Esophagus squamous epithelium (tissue), 4 donors: Measurements from ENCODE around the gene TMTC2.

Experiments
- POLR2A ChIP-seq, 4 donors: fragments of 450-650 bp; IDR thresholded peaks; one replicate each; pipeline ENCODE4 v1.6.1; 2017; ENCODE audit warnings: antibody characterized with exemption in 4 of 4, mild to moderate bottlenecking in 4 of 4, moderate library complexity in 3 of 4
- TF ChIP-seq, protein P1 (sequence below), 6 experiments: fragments of 450-650 bp in 4 of 6; fragments of 200-600 bp in 2 of 6; sonication (generic) in 2 of 6; IDR thresholded peaks; one replicate each; pipeline ENCODE4 v1.5.1; 2016 to 2019; ENCODE audit warnings: antibody characterized with exemption in 6 of 6, mild to moderate bottlenecking in 4 of 6, moderate library complexity in 4 of 6

DNA sequence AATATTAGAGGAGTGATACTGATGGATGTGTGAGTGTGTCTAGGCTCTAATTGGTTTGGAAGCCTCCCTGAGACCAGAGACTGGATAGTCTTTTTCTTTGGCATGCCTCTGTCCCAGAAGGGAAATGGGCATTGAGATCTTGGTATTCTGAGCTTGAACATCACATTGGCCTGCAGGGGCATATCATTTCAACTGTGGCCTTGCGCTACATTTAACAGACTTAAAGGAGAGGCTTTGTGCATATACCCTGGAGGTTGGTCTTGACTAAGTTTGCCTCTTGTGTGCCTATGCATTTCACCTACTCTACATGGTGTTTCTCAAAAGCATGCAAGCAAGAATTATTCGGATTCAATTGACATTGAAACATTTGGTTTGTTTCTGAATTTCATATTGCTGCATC lies 185.4 kb downstream of the TMTC2 start:
- TF ChIP-seq, protein P1, sequence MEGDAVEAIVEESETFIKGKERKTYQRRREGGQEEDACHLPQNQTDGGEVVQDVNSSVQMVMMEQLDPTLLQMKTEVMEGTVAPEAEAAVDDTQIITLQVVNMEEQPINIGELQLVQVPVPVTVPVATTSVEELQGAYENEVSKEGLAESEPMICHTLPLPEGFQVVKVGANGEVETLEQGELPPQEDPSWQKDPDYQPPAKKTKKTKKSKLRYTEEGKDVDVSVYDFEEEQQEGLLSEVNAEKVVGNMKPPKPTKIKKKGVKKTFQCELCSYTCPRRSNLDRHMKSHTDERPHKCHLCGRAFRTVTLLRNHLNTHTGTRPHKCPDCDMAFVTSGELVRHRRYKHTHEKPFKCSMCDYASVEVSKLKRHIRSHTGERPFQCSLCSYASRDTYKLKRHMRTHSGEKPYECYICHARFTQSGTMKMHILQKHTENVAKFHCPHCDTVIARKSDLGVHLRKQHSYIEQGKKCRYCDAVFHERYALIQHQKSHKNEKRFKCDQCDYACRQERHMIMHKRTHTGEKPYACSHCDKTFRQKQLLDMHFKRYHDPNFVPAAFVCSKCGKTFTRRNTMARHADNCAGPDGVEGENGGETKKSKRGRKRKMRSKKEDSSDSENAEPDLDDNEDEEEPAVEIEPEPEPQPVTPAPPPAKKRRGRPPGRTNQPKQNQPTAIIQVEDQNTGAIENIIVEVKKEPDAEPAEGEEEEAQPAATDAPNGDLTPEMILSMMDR (IDR thresholded peaks at IDR 0.05): no peak
- TF ChIP-seq POLR2A (IDR thresholded peaks at IDR 0.05): no peak
